Activated naive CD4-positive, alpha-beta T cell treated with anti-CD3 and anti-CD28 coated beads, Interleukin-2, amount 50 U/mL, for 24 hours (primary cell): ENCODE measurements around the gene TGFBR1.
A peak's percentile ranks its signal among the peaks of the same experiment; 100 is the strongest.

Source experiments
- H3K27ac Mint-ChIP-seq: one replicate; pipeline ENCODE4 v1.8.0; 2021; ENCODE audit warnings: mild to moderate bottlenecking, mixed read lengths
- H3K27me3 Mint-ChIP-seq: one replicate; pipeline ENCODE4 v1.8.0; 2021; ENCODE audit warnings: mixed read lengths
- H3K36me3 Mint-ChIP-seq: one replicate; pipeline ENCODE4 v1.8.0; 2021; ENCODE audit warnings: mixed read lengths
- H3K4me1 Mint-ChIP-seq: one replicate; pipeline ENCODE4 v1.8.0; 2021; ENCODE audit warnings: mixed read lengths
- H3K4me3 Mint-ChIP-seq: one replicate; pipeline ENCODE4 v1.8.0; 2021; ENCODE audit warnings: mild to moderate bottlenecking, mixed read lengths
- H3K9me3 Mint-ChIP-seq: one replicate; pipeline ENCODE4 v1.8.0; 2021; ENCODE audit warnings: mixed read lengths

Gene TGFBR1

DNA sequence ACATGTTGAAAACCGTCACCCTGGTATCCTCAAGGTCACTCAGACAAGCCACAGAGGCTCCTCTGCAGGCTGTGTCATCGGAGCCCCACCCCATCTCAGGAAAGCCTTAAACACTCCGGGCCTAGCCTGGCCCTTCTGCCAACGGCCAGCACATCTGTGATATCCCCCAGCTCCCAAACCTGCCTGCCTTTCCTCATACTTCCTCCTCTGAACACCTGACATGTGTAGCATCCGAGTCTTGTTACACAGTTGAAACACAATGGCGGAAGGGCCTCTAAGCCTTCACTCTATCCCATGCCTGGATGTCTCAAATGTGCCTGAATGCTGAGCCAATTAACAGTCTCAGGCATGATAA is 32.9 kb upstream of the TGFBR1 start:
- no peaks in the 10 kb centered on the region for H3K27me3 Mint-ChIP-seq
- no peaks in the 10 kb centered on the region for H3K36me3 Mint-ChIP-seq
- H3K4me3 Mint-ChIP-seq = no peak overlapping the region
- no peaks in the 10 kb centered on the region for H3K9me3 Mint-ChIP-seq
- H3K4me1 Mint-ChIP-seq = peaks cover 67% of the 10 kb centered on the region
- H3K27ac Mint-ChIP-seq = no peak overlapping the region

DNA sequence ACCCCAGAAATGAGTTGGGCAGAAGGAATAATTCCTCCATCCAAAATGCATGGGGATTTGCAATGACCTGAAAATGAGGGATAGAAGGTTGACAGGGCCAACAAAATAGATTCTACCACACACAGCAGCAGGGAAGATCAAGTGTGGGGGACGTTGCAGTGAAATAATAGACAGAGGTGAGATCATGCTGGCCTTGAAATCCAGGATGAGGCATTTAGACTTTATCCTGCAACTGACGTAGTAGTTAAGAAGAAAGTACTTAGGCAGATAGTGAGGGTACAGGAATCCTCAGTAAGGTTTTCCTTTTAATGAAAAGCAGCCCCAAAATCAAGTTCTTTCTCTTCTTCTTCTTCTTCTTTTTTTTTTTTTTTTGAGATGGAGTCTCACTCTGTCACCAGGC is 31.6 kb upstream of the TGFBR1 start:
- Mint-ChIP-seq H3K27ac (no peak overlapping the region), H3K4me1 (peaks cover 69% of the 10 kb centered on the region)

DNA sequence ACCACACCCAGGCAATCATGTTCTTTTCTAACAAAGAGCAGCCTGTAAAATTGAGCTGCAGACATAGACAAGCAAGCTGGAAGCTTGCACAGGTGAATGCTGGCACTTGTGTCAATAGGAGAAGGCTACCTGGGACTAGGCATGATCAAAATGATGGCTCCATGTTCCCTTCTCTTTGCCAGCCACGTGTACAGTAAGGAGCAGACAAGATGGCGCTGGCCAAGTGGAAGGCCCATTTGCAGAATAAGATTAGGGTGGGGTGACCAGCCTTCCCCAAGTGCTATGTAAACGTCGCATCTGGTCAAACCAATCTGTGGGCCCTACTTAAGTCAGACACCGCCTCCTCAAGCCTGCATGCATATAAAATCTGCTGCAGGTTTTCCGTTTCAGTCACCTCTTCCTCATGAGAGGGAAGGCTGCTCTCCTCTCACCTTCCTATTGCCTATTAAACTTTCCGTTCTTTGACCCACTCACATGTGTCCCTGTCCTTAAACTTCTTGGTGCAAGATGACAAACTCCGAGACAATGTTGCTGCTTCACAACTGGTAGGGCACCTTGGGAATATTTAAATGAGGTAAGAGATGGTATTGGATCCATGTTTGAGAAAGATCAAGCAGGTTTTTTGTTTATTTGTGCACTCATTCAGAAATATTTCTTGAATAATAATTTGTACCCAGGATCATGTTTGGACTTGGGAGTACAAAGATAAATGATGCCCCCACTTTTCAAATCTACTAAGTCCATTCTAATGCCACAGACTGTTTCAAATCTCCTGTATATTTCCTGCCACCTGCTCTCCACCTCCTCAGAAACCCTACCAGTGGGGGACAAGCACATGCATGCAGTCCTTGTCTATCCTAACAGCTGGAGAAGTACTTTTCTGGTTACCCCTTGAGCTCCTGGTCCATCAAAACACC is 30.7 kb upstream of the TGFBR1 start:
- Mint-ChIP-seq H3K27ac (no peak overlapping the region), H3K9me3 (no peaks in the 10 kb centered on the region), H3K27me3 (no peaks in the 10 kb centered on the region), H3K36me3 (no peaks in the 10 kb centered on the region), H3K4me1 (peaks cover 67% of the 10 kb centered on the region), H3K4me3 (no peak overlapping the region)

More for the DNA sequence above, 31.6 kb upstream of the TGFBR1 start:
- H3K4me3 Mint-ChIP-seq = no peak overlapping the region
- no peaks in the 10 kb centered on the region for H3K9me3 Mint-ChIP-seq
- H3K36me3 Mint-ChIP-seq = no peaks in the 10 kb centered on the region
- no peaks in the 10 kb centered on the region for H3K27me3 Mint-ChIP-seq

DNA sequence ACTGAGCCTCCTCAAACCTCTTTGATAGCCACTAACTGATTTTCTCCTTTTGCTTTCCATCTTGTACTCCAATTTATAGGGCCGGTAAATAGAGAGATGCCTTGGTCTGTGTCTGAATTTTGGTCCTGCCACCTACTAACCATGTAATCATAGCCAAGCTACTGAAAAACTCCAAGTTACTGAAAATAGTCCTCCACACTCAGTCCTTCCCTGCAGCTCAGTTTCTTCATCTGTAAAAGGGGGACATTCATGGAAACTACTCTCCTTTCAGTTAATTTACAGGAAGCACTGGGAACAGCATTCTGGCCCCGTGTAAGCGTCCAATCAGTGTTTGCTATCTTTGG is 30.0 kb upstream of the TGFBR1 start:
- Mint-ChIP-seq H3K27me3 (no peaks in the 10 kb centered on the region), H3K36me3 (no peaks in the 10 kb centered on the region), H3K4me3 (no peak overlapping the region), H3K4me1 (peaks cover 68% of the 10 kb centered on the region), H3K27ac (no peak overlapping the region), H3K9me3 (no peaks in the 10 kb centered on the region)

DNA sequence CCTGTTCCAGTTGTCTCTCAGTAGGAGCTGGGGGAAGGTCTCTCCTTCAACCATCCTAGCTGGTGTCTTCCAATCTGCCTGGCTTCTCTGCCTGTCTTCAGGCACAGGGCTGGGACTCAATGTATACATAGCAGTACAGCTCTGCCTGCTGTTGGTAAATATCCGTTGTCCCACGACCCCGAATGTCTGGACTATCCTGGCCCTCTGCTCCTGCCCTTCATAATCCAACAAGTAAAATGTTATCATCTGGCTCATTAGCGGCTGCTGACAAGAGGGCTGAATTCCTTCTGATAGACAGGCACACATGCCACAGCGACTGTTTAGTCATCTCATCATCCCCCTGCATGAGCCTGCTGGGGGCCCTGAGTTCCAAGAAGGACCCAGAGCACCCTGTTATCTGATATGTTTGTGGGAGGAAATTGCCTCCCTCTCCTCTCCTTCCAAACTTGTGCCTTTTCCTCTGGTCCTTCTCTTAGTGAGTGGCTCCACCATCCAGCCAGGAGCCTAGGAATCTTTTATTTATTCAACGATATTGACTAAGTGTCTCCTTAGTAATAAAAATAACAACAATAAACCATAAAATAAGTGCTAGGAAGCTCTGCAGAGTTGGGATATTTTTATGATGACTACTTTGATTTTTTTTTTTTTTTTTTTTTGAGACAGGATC is 29.5 kb upstream of the TGFBR1 start:
- H3K27ac Mint-ChIP-seq = no peak overlapping the region
- H3K27me3 Mint-ChIP-seq = no peaks in the 10 kb centered on the region
- H3K36me3 Mint-ChIP-seq = no peaks in the 10 kb centered on the region
- peaks cover 63% of the 10 kb centered on the region for H3K4me1 Mint-ChIP-seq
- H3K9me3 Mint-ChIP-seq = no peaks in the 10 kb centered on the region
- H3K4me3 Mint-ChIP-seq = no peak overlapping the region

DNA sequence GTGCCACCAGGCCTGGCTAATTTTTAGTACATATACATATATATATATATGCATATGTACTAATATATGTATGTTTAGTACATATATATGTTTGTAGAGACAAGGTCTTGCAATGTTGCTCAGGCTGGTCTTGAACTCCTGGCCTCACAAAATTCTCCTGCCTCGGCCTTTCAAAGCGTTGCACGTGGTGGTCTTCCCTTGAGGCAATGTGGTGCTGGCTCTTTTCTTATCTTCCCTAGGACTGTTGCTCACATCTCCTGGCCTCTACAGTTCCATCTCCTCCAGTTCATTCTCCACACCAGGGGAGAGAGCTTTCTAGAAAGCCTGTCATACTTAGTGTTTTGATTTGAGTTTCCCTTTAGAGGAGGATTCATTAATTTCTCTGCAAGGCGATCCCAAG is 28.9 kb upstream of the TGFBR1 start:
- Mint-ChIP-seq H3K36me3 (no peaks in the 10 kb centered on the region), H3K9me3 (no peaks in the 10 kb centered on the region), H3K4me3 (no peak overlapping the region), H3K4me1 (peaks cover 56% of the 10 kb centered on the region), H3K27me3 (no peaks in the 10 kb centered on the region), H3K27ac (peak overlapping the region; percentile 52)

DNA sequence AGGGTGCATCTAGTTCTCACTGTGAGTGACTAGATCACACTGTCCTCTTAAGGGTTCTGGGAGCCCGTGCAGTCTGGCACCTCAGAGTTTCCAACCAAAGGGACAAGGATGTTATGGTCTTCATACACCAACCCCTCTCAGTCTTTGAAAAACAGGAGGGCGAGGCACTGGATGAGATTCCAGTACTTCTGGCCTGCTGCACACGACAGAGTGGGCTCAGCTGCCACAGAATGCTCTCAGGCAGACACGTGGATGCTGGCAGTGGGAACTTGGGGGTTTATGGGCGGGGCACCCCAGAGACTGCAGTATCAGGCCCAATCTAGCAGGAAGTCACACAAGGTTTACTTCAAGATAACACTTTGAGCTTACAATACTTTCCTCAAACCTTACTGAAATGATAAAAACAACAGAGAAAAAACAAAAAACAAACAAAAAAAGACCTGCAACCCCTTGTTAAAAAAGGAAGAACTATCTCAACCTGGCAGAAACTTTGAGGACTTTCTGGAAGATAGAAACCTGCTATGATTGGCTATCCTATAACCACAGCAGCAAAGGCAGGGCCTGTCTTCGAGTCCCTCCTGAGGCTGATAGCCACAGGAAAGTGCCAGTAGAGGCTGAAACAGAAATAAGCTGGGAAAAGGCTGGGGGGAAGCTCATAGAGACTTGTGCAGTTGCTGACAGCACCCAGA is 28.3 kb upstream of the TGFBR1 start:
- no peaks in the 10 kb centered on the region for H3K36me3 Mint-ChIP-seq
- H3K4me1 Mint-ChIP-seq = peaks cover 50% of the 10 kb centered on the region
- H3K27me3 Mint-ChIP-seq = no peaks in the 10 kb centered on the region
- peak overlapping the region; percentile 13 for H3K4me3 Mint-ChIP-seq
- peak overlapping the region; percentile 53 for H3K27ac Mint-ChIP-seq
- H3K9me3 Mint-ChIP-seq = no peaks in the 10 kb centered on the region

DNA sequence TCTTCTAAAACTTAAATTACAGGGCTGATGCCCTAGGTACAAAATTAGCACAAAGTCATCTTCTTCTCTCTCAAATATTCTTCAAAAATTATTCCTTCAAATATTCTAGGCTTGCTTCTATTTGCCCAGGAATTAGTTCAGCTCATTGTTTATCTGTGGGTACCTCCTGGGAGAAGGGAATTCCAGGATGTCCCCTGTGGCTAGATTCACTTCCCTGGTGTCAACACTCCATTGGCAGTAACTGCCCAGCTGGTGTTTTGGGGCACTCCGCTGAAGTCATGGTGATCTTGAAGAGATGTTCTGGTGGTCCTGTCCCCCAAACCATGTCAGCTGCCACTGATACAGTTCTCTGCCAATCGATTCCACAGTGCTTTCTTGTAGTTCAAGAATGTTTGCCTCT is 26.2 kb upstream of the TGFBR1 start:
- Mint-ChIP-seq H3K9me3 (no peaks in the 10 kb centered on the region), H3K27me3 (no peaks in the 10 kb centered on the region), H3K4me1 (peaks cover 50% of the 10 kb centered on the region), H3K4me3 (no peak overlapping the region), H3K27ac (no peak overlapping the region), H3K36me3 (no peaks in the 10 kb centered on the region)

DNA sequence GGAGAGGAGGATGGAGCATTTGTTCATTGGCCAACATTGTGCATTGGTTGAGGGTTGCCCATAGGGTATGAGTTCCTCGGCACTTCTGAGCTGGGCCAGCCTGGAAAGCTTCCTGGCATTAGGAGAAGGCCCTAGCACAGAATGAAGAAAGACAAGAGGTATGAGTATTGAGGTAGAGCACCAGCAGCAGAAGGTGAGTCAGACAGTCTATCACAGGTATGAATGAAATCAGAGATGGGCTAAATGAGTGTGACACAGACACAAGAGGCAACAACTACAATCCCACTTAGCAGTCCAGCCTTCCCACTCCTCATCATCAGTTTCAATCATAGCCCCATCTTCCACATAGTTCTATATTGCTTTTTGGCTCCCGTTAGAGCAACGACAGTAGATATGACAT is 25.4 kb upstream of the TGFBR1 start:
- Mint-ChIP-seq H3K27me3 (no peaks in the 10 kb centered on the region), H3K27ac (no peak overlapping the region), H3K4me1 (peaks cover 43% of the 10 kb centered on the region), H3K4me3 (no peak overlapping the region), H3K9me3 (no peaks in the 10 kb centered on the region), H3K36me3 (no peaks in the 10 kb centered on the region)

DNA sequence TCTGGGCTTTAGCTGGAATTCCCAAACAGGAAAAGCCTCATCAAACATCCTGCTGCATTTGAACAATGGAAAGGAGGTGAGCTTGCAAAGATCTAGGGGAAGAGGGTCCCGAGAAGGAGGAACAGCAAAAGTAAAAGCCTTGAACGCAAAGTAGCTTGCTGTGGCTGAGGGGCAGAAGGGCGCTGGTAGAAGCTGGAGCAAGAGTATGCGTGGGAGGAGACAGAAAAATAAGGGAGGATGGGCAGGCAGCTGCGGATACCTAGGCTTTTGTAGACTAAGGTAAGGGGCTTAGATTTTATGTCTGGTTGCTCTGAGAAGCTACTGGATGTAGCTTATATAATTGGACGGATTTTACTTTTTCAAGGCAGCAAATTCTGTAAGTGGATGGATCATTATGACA is 21.9 kb upstream of the TGFBR1 start:
- Mint-ChIP-seq H3K27me3 (no peaks in the 10 kb centered on the region), H3K9me3 (no peaks in the 10 kb centered on the region), H3K4me3 (no peak overlapping the region), H3K27ac (peak overlapping the region; percentile 1), H3K4me1 (peaks cover 28% of the 10 kb centered on the region), H3K36me3 (no peaks in the 10 kb centered on the region)

DNA sequence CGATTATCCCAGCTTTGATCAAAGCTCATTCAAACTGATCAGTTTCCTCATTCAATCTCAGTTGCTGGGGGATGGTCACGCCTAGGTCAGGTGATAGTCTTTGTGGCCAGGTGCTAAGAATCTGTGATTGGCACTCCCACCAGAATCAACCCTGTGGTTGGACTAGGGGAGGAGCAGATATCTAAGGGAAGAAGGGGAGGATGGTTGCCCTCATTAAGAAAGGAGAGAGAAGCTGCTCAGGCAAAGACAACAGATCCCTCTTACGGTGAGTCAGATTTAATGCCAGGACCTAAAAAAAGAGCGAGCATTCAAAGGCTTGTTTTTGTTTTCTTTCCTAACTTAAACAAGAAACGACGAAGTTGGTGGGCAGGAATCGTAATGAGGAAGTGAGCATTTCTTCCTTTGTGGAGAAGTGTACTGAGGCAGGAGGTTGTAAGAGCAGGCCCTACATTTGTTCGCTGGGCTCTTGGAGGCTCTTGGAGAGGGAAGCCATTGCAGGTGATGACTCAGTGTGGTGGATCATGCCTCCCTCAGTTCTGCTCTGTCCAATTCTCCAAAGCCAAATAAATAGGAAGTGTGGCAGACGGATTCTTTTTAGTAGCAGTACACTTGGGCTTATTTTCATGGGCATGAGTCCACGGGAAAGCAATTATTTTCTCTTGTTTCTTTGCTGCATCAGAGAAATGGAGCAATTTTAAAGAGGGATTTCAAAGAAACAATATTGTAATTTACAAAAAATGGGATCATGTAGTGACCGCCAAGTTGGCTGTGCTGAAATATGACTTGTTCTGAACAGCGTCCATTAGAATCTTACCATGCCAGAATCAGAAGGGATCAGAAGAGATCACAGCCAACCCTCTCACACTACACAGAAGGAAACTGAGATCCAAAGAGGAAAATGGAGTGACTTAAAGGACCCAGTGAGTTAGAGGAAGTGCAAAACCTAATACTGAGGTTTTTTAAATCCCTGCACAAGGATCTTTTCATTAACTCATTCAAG is 18.7 kb upstream of the TGFBR1 start:
- Mint-ChIP-seq H3K4me1 (peaks cover 21% of the 10 kb centered on the region), H3K27me3 (no peaks in the 10 kb centered on the region), H3K36me3 (no peaks in the 10 kb centered on the region), H3K4me3 (no peak overlapping the region), H3K9me3 (no peaks in the 10 kb centered on the region), H3K27ac (peak overlapping the region; percentile 59)

DNA sequence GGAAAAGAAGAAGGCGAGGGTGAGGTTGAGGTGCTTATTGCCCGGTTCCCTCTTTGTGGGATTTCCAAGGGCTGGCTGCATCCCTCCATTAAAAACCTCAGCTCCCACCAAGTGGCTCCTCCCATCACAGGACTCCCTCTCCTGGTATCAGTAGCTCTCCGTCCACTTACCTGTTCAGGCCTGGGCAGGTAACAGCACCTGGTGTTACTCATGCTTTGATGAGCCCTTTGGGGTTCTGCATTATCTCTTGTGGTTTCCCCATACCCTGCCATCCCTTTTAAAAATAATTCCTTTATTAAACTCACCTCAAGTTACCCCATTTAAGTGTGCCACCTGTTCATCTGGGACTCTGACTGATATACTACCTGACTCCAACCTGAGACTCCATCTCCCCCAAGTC is 17.5 kb upstream of the TGFBR1 start:
- H3K36me3 Mint-ChIP-seq = no peaks in the 10 kb centered on the region
- H3K9me3 Mint-ChIP-seq = no peaks in the 10 kb centered on the region
- no peaks in the 10 kb centered on the region for H3K27me3 Mint-ChIP-seq
- H3K4me3 Mint-ChIP-seq = no peak overlapping the region
- peaks cover 31% of the 10 kb centered on the region for H3K4me1 Mint-ChIP-seq
- H3K27ac Mint-ChIP-seq = no peak overlapping the region

DNA sequence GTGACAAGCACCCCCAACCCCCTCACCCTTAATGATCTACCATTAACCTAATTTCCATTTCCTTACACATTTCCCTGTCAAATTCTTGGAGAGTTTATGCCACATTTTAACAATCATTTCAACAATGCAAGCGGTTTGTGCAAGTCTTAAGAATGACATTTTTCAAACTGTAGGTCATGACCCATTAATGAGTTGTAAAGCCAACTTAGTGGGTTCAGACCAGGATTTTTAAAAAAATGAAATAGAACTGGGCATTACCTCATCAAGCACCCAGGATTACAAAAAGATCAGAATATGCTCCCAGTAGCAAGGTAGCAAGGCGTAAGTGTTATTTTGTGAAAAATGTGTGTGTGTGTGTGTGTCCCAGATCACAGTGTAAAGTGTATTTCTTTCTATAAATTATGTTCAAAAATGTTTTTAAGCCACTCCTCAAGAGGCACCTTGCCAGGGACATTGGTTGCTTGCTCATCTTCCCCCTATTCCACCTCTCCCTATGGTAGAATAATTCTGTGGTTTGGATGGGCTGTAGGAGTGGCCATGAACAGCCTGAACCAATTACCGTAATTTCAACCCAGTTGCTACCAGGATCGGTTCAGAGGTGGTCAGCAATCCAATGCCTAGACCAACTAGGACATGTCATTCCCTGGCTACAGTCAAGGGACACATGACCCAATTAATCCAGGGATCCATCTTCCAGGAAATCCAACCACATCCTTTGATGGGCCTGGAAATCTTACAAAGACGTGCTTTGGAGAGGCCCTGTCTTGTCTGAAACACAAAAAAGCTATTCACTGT is 14.4 kb upstream of the TGFBR1 start:
- Mint-ChIP-seq H3K27me3 (no peaks in the 10 kb centered on the region), H3K36me3 (no peaks in the 10 kb centered on the region), H3K27ac (no peak overlapping the region), H3K4me1 (peaks cover 47% of the 10 kb centered on the region), H3K4me3 (no peak overlapping the region), H3K9me3 (no peaks in the 10 kb centered on the region)

DNA sequence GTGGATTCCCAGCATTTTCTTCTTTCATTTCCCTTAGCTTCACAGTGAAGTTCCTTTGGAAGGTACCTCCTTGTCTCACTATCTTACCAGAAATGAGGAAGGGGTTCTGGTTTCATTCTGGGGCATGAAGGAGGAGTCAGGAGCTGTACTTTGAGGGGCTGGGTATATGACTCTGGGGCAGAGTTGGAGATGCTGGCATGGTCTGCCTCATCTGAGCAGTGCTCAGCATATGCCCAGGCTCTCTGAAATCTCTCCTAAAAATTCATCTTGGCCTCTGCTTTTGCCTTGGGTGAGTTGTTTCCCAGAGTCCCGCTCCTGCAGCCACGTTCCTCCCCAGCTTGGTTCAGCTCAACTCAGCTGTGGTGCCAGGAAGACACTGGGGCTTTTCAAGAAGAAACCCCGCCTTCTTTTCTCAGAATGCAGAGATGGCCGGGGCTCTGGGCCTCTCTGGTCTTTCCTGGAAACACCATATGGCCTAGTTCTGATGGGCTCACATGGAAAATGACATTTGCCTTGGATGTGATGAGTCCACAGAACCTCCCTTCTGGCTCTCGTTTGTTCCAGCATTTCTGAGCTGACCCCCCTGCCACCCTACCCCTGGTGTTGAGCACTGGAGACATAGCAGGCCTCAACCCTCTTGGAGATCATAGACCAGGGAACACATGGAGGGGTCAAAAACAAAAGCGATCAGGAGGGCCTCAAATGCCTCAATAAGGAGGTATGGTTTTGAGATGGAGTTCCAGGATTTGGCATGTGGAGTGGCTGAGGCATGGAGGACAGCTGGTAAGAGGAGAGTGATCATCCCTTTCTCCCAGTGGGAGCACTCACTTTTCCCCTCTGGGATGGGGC is 12.0 kb upstream of the TGFBR1 start:
- Mint-ChIP-seq H3K27ac (no peak overlapping the region), H3K9me3 (no peaks in the 10 kb centered on the region), H3K4me1 (peaks cover 51% of the 10 kb centered on the region), H3K36me3 (no peaks in the 10 kb centered on the region), H3K4me3 (no peak overlapping the region), H3K27me3 (no peaks in the 10 kb centered on the region)
